GM23248 (cell line): ENCODE measurements around the gene TRIOBP.

ENCODE experiments used
- EZH2 ChIP-seq: fragments of 200-600 bp; sonication (generic); IDR thresholded peaks from 2 replicates; pipeline ENCODE4 v1.6.1; 2018; ENCODE audit warnings: antibody characterized with exemption, mild to moderate bottlenecking; ENCODE audit not compliant: insufficient read depth, poor library complexity, severe bottlenecking
- EZH2phosphoT487 ChIP-seq: fragments of 200-600 bp; sonication (generic); IDR thresholded peaks from 2 replicates; pipeline ENCODE4 v1.6.1; 2018; ENCODE audit warnings: antibody characterized with exemption, moderate library complexity, mild to moderate bottlenecking, low read depth; ENCODE audit not compliant: insufficient read depth

- no peak for TF ChIP-seq EZH2
- no peak for TF ChIP-seq EZH2phosphoT487
Observed at GRCh38 chr22:37647928-37648327, 48.9 kb upstream of the TRIOBP start.
